HepG2 (cell line): ENCODE data around the gene FAM120C. TPM values are rescaled to one million over a fixed set of nuclear protein-coding genes. Genes with fewer than 3 reads are reported as not detected.

ENCODE experiments used
- HNF4G ChIP-seq, 2 experiments: sonication (generic) in 1 of 2; formaldehyde crosslinking in 1 of 2; IDR thresholded peaks; 2 replicates each; pipeline versions ENCODE4 v1.4.0 to v1.6.1; 2011 to 2020; ENCODE audit warnings: borderline replicate concordance in 2 of 2, low read depth in 2 of 2, mild to moderate bottlenecking in 2 of 2, low read length in 1 of 2, missing genetic modification reagents in 1 of 2, moderate library complexity in 1 of 2
- PPARG ChIP-seq: conservative IDR thresholded peaks from 2 replicates; pipeline ENCODE4 v1.6.1; 2016; ENCODE audit warnings: missing biosample characterization, missing genetic modification reagents
- TERF1 ChIP-seq: sonication (generic); formaldehyde crosslinking; IDR thresholded peaks from 2 replicates; pipeline ENCODE4 v1.8.0; 2022; ENCODE audit warnings: mild to moderate bottlenecking, missing genetic modification reagents, moderate library complexity
- ZNF496 ChIP-seq: sonication (generic); formaldehyde crosslinking; IDR thresholded peaks from 2 replicates; pipeline ENCODE4 v1.8.1; 2023; ENCODE audit warnings: mild to moderate bottlenecking, moderate library complexity, missing genetic modification reagents; ENCODE audit not compliant: insufficient replicate concordance
- ZNF883 ChIP-seq: sonication (generic); formaldehyde crosslinking; IDR thresholded peaks from 2 replicates; pipeline ENCODE4 v1.5.1; 2020; ENCODE audit warnings: mild to moderate bottlenecking, missing genetic modification reagents; ENCODE audit errors: not compliant biosample characterization
- ZSCAN31 ChIP-seq: sonication (generic); formaldehyde crosslinking; IDR thresholded peaks from 2 replicates; pipeline ENCODE4 v1.5.0; 2020; ENCODE audit warnings: low read depth, mild to moderate bottlenecking, missing genetic modification reagents
- polyA plus RNA-seq, 8 experiments: library from polyadenylated mRNA; depleted of rRNA in 3 of 8; stranded (reverse) in 7 of 8; unstranded in 1 of 8; fragments of >200 nt; fragmentation: Illumina TruSeq in 4 of 8; extraction: Trizol in 4 of 8; gene quantifications; 2 replicates each; pipeline versions ENCODE4 v1.2.1 to v1.2.3, GENCODE V29; 2011 to 2016; ENCODE audit warnings: low read depth in 4 of 8, missing spikeins in 1 of 8, mixed read lengths in 1 of 8; ENCODE audit not compliant: insufficient read depth in 1 of 8
- total RNA-seq, 5 experiments: library from RNA; depleted of rRNA; stranded (reverse); fragments of >200 nt; fragmentation: Illumina TruSeq; extraction: Trizol; gene quantifications; 2 replicates each; pipeline ENCODE4 v1.2.3, GENCODE V29; 2016; ENCODE audit warnings: low read depth in 1 of 5
- TF ChIP-seq, protein P1 (sequence below): sonication (generic); formaldehyde crosslinking; IDR thresholded peaks from 2 replicates; pipeline ENCODE4 v1.4.0; 2020; ENCODE audit warnings: low read depth, missing genetic modification reagents
- TF ChIP-seq, protein P2 (sequence below): sonication (generic); formaldehyde crosslinking; IDR thresholded peaks from 2 replicates; pipeline ENCODE4 v1.5.0; 2020; ENCODE audit warnings: missing genetic modification reagents
- TF ChIP-seq, protein P3 (sequence below), 2 experiments: fragments of 450-650 bp in 1 of 2; sonication (generic) in 1 of 2; formaldehyde crosslinking in 1 of 2; IDR thresholded peaks; 2 replicates each; pipeline versions ENCODE4 v1.6.1 to v1.8.0; 2016 to 2022; ENCODE audit warnings: antibody characterized with exemption in 1 of 2, mild to moderate bottlenecking in 1 of 2, missing genetic modification reagents in 1 of 2

Gene FAM120C
- total and polyA plus RNA-seq, 2 of the 13 experiments (the other 11 are each of a cell fraction or from before 2014, with no cell fraction given) = 4.6 to 7.4 TPM

DNA sequence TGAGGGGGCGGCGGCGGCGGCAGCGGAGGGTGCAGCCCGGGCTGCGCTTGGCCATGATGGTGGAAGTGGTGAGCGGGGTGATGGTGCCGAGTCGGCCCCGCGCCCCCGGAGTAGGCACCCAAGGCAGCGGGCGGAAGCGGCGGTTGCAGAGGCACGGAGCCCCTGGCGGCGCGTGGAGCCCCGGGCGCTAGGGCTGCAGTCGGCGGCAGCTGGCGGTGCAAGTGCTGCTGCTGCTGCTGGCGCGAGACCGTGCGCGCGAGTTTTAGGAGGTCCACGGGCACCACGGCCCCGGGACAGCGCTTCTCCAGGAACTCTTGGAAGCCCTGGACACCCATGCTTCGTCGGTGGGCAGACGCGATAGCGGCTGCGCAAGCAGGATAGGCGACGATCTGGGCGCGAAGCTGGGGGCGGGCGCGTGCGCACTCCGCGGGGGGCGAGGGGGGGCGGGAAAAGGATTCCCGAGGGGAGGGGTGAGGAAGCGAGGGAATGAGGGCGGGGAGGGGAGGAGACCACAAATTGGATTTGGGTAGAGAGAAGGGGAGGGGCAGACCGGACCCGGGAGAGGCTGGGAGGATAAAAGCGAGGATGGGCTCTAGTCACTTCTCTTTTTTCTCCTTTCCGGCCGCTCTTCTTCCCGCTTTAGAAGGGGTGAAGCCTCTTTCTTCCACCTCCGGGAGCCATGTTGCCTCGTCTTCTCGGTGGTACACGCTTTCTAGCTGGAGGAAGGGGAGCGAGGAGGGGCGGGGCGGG lies at the start of gene FAM120C (continued):
- TF ChIP-seq, protein P1, sequence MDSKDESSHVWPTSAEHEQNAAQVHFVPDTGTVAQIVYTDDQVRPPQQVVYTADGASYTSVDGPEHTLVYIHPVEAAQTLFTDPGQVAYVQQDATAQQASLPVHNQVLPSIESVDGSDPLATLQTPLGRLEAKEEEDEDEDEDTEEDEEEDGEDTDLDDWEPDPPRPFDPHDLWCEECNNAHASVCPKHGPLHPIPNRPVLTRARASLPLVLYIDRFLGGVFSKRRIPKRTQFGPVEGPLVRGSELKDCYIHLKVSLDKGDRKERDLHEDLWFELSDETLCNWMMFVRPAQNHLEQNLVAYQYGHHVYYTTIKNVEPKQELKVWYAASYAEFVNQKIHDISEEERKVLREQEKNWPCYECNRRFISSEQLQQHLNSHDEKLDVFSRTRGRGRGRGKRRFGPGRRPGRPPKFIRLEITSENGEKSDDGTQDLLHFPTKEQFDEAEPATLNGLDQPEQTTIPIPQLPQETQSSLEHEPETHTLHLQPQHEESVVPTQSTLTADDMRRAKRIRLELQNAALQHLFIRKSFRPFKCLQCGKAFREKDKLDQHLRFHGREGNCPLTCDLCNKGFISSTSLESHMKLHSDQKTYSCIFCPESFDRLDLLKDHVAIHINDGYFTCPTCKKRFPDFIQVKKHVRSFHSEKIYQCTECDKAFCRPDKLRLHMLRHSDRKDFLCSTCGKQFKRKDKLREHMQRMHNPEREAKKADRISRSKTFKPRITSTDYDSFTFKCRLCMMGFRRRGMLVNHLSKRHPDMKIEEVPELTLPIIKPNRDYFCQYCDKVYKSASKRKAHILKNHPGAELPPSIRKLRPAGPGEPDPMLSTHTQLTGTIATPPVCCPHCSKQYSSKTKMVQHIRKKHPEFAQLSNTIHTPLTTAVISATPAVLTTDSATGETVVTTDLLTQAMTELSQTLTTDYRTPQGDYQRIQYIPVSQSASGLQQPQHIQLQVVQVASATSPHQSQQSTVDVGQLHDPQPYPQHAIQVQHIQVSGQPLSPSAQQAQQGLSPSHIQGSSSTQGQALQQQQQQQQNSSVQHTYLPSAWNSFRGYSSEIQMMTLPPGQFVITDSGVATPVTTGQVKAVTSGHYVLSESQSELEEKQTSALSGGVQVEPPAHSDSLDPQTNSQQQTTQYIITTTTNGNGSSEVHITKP (CRISPR knock-in tag) = peak; percentile 51; the same call in 1 of the 2 replicates
- TF ChIP-seq HNF4G (IDR thresholded peaks at IDR 0.05; ENCODE audit: borderline replicate concordance, low read depth, low read length) (no peak), HNF4G (CRISPR knock-in tag; IDR thresholded peaks at IDR 0.05; ENCODE audit: borderline replicate concordance, low read depth) (no peak), ZSCAN31 (CRISPR knock-in tag) (no peak), TERF1 (CRISPR knock-in tag) (no peak), PPARG (CRISPR knock-in tag) (no peak), ZNF883 (CRISPR knock-in tag) (no peak), ZNF496 (no peak)
- TF ChIP-seq, protein P2, sequence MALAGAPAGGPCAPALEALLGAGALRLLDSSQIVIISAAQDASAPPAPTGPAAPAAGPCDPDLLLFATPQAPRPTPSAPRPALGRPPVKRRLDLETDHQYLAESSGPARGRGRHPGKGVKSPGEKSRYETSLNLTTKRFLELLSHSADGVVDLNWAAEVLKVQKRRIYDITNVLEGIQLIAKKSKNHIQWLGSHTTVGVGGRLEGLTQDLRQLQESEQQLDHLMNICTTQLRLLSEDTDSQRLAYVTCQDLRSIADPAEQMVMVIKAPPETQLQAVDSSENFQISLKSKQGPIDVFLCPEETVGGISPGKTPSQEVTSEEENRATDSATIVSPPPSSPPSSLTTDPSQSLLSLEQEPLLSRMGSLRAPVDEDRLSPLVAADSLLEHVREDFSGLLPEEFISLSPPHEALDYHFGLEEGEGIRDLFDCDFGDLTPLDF = no peak
- TF ChIP-seq, protein P3, sequence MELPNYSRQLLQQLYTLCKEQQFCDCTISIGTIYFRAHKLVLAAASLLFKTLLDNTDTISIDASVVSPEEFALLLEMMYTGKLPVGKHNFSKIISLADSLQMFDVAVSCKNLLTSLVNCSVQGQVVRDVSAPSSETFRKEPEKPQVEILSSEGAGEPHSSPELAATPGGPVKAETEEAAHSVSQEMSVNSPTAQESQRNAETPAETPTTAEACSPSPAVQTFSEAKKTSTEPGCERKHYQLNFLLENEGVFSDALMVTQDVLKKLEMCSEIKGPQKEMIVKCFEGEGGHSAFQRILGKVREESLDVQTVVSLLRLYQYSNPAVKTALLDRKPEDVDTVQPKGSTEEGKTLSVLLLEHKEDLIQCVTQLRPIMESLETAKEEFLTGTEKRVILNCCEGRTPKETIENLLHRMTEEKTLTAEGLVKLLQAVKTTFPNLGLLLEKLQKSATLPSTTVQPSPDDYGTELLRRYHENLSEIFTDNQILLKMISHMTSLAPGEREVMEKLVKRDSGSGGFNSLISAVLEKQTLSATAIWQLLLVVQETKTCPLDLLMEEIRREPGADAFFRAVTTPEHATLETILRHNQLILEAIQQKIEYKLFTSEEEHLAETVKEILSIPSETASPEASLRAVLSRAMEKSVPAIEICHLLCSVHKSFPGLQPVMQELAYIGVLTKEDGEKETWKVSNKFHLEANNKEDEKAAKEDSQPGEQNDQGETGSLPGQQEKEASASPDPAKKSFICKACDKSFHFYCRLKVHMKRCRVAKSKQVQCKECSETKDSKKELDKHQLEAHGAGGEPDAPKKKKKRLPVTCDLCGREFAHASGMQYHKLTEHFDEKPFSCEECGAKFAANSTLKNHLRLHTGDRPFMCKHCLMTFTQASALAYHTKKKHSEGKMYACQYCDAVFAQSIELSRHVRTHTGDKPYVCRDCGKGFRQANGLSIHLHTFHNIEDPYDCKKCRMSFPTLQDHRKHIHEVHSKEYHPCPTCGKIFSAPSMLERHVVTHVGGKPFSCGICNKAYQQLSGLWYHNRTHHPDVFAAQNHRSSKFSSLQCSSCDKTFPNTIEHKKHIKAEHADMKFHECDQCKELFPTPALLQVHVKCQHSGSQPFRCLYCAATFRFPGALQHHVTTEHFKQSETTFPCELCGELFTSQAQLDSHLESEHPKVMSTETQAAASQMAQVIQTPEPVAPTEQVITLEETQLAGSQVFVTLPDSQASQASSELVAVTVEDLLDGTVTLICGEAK (IDR thresholded peaks at IDR 0.05) = no peak
- TF ChIP-seq, protein P3 (CRISPR knock-in tag; IDR thresholded peaks at IDR 0.05) = no peak
